COR-L47 (cell line): ENCODE results near the gene HPGDS.

Source experiments
- DNase-seq: peaks from one replicate; lab custom pipeline; 2025; lab: John Stamatoyannopoulos, UW

Gene HPGDS

DNA sequence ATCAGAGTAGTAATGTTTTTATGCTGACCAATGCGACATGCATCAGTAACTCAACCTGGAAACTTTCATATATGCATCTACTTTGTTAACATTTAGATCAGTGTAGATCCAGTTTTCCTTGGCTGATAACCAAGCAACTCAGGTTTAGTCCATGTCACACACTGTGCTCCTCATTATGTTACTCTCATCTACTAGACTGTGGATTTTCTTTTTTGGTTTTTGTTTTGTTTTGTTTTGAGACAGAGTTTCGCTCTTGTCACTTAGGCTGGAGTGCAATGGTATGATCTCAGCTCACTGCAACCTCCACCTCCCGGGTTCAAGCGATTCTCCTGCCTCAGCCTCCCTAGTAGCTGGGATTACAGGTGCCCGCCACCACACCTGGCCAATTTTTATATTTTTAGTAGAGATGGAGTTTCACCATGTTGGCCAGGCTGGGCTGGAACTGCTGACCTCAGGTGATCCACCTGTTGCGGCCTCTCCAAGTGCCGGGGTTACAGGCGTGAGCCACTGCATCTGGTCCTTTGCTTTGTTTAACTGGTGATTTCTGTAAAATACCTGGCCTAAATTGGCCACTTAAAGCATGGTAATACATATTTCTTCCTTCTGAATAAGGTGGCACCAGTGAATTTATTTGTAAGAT is 86.4 kb downstream of the HPGDS start:
- no peak for DNase-seq

- no peak for DNase-seq
Measured at GRCh38 chr4:94253036-94253435, 89.6 kb downstream of the HPGDS start.

GRCh38 chr4:94251094-94251493 is 91.5 kb downstream of the HPGDS start:
- no peak for DNase-seq
